GM23338 (cell line): ENCODE data around the gene WDR26. TPM values are rescaled to one million over a fixed set of nuclear protein-coding genes. Genes with fewer than 3 reads are reported as not detected.

Experiments used
- ATAC-seq: fragments of 200-7000 bp; cut with Tn5 transposase; 3 replicates; pipeline ENCODE4 v1.9.1; 2020
- DNase-seq: peaks from one replicate; pipeline ENCODE4 v3.0.0-alpha.2; 2015; ENCODE audit warnings: low spot score
- H2AFZ ChIP-seq: fragments of 200-600 bp; sonication (generic); 2 replicates; pipeline ENCODE4 v1.8.0; 2016; ENCODE audit warnings: antibody characterized with exemption, mild to moderate bottlenecking, moderate library complexity
- H3F3A ChIP-seq: fragments of 200-600 bp; sonication (generic); replicated peaks from 2 replicates; pipeline ENCODE4 v1.8.0; 2017; ENCODE audit warnings: antibody characterized with exemption, mixed run types, low read depth
- H3K27ac ChIP-seq: fragments of 200-600 bp; sonication (generic); 2 replicates; pipeline ENCODE4 v1.6.1; 2016; ENCODE audit warnings: low read depth
- H3K27me3 ChIP-seq: fragments of 200-600 bp; sonication (generic); 2 replicates; pipeline ENCODE4 v1.8.0; 2016; ENCODE audit warnings: mild to moderate bottlenecking, mixed run types, moderate library complexity; ENCODE audit not compliant: insufficient read depth
- H3K36me3 ChIP-seq: fragments of 200-600 bp; sonication (generic); 2 replicates; pipeline ENCODE4 v1.8.0; 2016; ENCODE audit warnings: mild to moderate bottlenecking; ENCODE audit not compliant: insufficient read depth
- H3K4me1 ChIP-seq: fragments of 200-600 bp; sonication (generic); 2 replicates; pipeline ENCODE4 v1.8.0; 2016; ENCODE audit warnings: mild to moderate bottlenecking, moderate library complexity; ENCODE audit not compliant: insufficient read depth
- H3K4me2 ChIP-seq: fragments of 200-600 bp; sonication (generic); 2 replicates; pipeline ENCODE4 v1.7.1; 2017; ENCODE audit warnings: mixed run types
- H3K4me3 ChIP-seq: fragments of 200-600 bp; sonication (generic); 2 replicates; pipeline ENCODE4 v1.6.1; 2016; ENCODE audit warnings: mixed run types
- H3K79me2 ChIP-seq: fragments of 200-600 bp; sonication (generic); replicated peaks from 2 replicates; pipeline ENCODE4 v1.8.0; 2017; ENCODE audit warnings: mild to moderate bottlenecking; ENCODE audit not compliant: insufficient read depth
- H3K9me2 ChIP-seq: fragments of 200-600 bp; sonication (generic); 2 replicates; pipeline ENCODE4 v1.8.0; 2017; ENCODE audit not compliant: insufficient read depth
- H4K20me1 ChIP-seq: fragments of 200-600 bp; sonication (generic); replicated peaks from 2 replicates; pipeline ENCODE4 v1.8.0; 2017; ENCODE audit warnings: mild to moderate bottlenecking; ENCODE audit not compliant: insufficient read depth
- H3K27ac Mint-ChIP-seq: 2 replicates; pipeline ENCODE4 v1.8.0; 2020; ENCODE audit warnings: inconsistent platforms, mild to moderate bottlenecking, moderate library complexity, mixed read lengths
- H3K27me3 Mint-ChIP-seq: 3 replicates; pipeline ENCODE4 v1.8.0; 2022; ENCODE audit warnings: low read depth, mild to moderate bottlenecking, moderate library complexity, mixed read lengths, inconsistent platforms; ENCODE audit not compliant: insufficient read depth, poor library complexity
- H3K36me3 Mint-ChIP-seq: 3 replicates; pipeline ENCODE4 v1.8.0; 2021; ENCODE audit warnings: low read depth, mild to moderate bottlenecking, inconsistent platforms, moderate library complexity, mixed read lengths
- H3K4me1 Mint-ChIP-seq: 3 replicates; pipeline ENCODE4 v1.8.0; 2020; ENCODE audit warnings: mild to moderate bottlenecking, inconsistent platforms, mixed read lengths
- H3K4me3 Mint-ChIP-seq: 3 replicates; pipeline ENCODE4 v1.8.0; 2021; ENCODE audit warnings: moderate library complexity, mild to moderate bottlenecking, inconsistent platforms, mixed read lengths
- H3K9me3 Mint-ChIP-seq: 3 replicates; pipeline ENCODE4 v1.8.0; 2020; ENCODE audit warnings: moderate library complexity, mild to moderate bottlenecking, inconsistent platforms, mixed read lengths
- CREB1 ChIP-seq: fragments of 250-450 bp; sonication (Bioruptor Pico); IDR thresholded peaks from 2 replicates; pipeline ENCODE4 v1.5.0; 2020; ENCODE audit warnings: low read depth, mild to moderate bottlenecking, moderate library complexity
- ETS1 ChIP-seq: IDR thresholded peaks from 2 replicates; pipeline ENCODE4 v1.6.1; 2016; ENCODE audit warnings: antibody characterized with exemption
- EZH2 ChIP-seq: fragments of 200-600 bp; sonication (generic); IDR thresholded peaks from one replicate; pipeline ENCODE4 v1.8.0; 2017; ENCODE audit warnings: antibody characterized with exemption, mild to moderate bottlenecking, low read depth; ENCODE audit not compliant: unreplicated experiment
- EZH2phosphoT487 ChIP-seq: fragments of 200-600 bp; sonication (generic); IDR thresholded peaks from one replicate; pipeline ENCODE4 v1.8.1; 2018; ENCODE audit warnings: antibody characterized with exemption; ENCODE audit not compliant: unreplicated experiment
- JUNB ChIP-seq: IDR thresholded peaks from one replicate; pipeline ENCODE4 v1.6.1; 2016; ENCODE audit warnings: antibody characterized with exemption; ENCODE audit not compliant: unreplicated experiment
- NANOG ChIP-seq: IDR thresholded peaks from 2 replicates; pipeline ENCODE4 v1.6.1; 2016; ENCODE audit warnings: antibody characterized with exemption, borderline replicate concordance
- STAT1 ChIP-seq: IDR thresholded peaks from one replicate; pipeline ENCODE4 v1.6.1; 2016; ENCODE audit warnings: antibody characterized with exemption; ENCODE audit not compliant: unreplicated experiment
- ZNF114 ChIP-seq: fragments of 250-450 bp; sonication (Bioruptor Pico); IDR thresholded peaks from 2 replicates; pipeline ENCODE4 v1.5.0; 2020; ENCODE audit warnings: mild to moderate bottlenecking, moderate library complexity
- ZNF331 ChIP-seq: fragments of 250-450 bp; sonication (Bioruptor Pico); IDR thresholded peaks from 2 replicates; pipeline ENCODE4 v1.5.0; 2020; ENCODE audit warnings: low read depth, mild to moderate bottlenecking, moderate library complexity
- polyA plus RNA-seq: library from polyadenylated mRNA; unstranded; fragments of >200 nt; fragmentation: Nextera tagmentation; extraction: Ambion mirVana; gene quantifications from 2 replicates; pipeline ENCODE4 v1.2.1, GENCODE V29; 2016
- total RNA-seq: library from RNA; depleted of rRNA; stranded (reverse); fragments of >200 nt; shearing (Covaris generic); gene quantifications from 2 replicates; pipeline ENCODE4 v1.2.3, GENCODE V29; 2014
- TF ChIP-seq, protein P1 (sequence below), 2 experiments: fragments of 200-600 bp in 1 of 2; sonication (generic) in 1 of 2; conservative IDR thresholded peaks; 2 replicates each; pipeline versions ENCODE4 v1.5.1 to v1.6.1; 2016 to 2017; ENCODE audit warnings: antibody characterized with exemption in 2 of 2, low read depth in 2 of 2, mild to moderate bottlenecking in 2 of 2, moderate library complexity in 1 of 2
- TF ChIP-seq, protein P2 (sequence below): fragments of 250-450 bp; sonication (Bioruptor Pico); IDR thresholded peaks from 2 replicates; pipeline ENCODE4 v1.5.0; 2020; ENCODE audit warnings: mild to moderate bottlenecking, moderate library complexity

WDR26 gene
- total and polyA plus RNA-seq, 2 experiments from 2014 or later, result 16.9 to 74.6 TPM

- H3K27ac Mint-ChIP-seq, result peak overlapping the region; percentile 43; the same call in 1 of the 2 replicates
Observed at GRCh38 chr1:224450561-224451350, 16.2 kb upstream of the WDR26 start.

DNA sequence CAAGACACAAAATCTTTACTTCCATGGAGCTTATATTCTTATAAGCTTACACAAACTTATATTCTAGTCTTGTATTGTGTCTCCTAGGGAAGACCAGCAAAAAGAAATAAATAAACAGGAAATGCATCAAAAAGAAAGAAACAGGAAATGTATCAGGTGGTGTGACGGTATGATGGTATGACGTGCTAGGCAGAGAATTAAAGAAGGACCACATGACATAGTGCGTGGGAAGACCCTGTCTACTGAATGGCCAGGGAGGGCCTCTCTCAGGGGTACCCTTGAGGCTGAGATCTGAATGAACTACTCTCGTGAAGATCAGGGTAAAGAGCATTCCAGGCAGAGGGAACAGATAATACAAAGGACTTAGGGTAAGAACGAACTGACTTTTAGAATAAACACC is 15.6 kb upstream of the WDR26 start:
- H3K4me2 ChIP-seq, result no peak overlapping the region
- Mint-ChIP-seq H3K27ac (no peak overlapping the region), H3K9me3 (no peaks in the 10 kb centered on the region), H3K27me3 (peaks cover 7% of the 10 kb centered on the region), H3K4me1 (peaks cover 9% of the 10 kb centered on the region; the same call in 2 of the 3 replicates), H3K4me3 (no peak overlapping the region), H3K36me3 (peaks cover 3% of the 10 kb centered on the region; the same call in 1 of the 3 replicates)
- DNase-seq, result no peak
- peaks cover 4% of the 10 kb centered on the region; the same call in 1 of the 2 replicates for H4K20me1 ChIP-seq
- peaks cover 4% of the 10 kb centered on the region; the same call in 1 of the 2 replicates for H3K4me1 ChIP-seq
- H3F3A ChIP-seq, result 0 out of 2 replicates have a peak, but pooled peaks cover 5% of the 10 kb centered on the region
- no peak for ATAC-seq
- H2AFZ ChIP-seq, result no peak overlapping the region
- H3K9me2 ChIP-seq, result no peaks in the 10 kb centered on the region
- H3K27ac ChIP-seq, result peak overlapping the region; percentile 26; the same call in 1 of the 2 replicates
- H3K79me2 ChIP-seq, result 0 out of 2 replicates have a peak, but pooled peaks cover 3% of the 10 kb centered on the region
- H3K36me3 ChIP-seq, result no peaks in the 10 kb centered on the region; the same call in 1 of the 2 replicates
- no peak overlapping the region for H3K4me3 ChIP-seq
- H3K27me3 ChIP-seq, result no peaks in the 10 kb centered on the region
- no peak for TF ChIP-seq JUNB
- no peak for TF ChIP-seq EZH2phosphoT487
- TF ChIP-seq ETS1, result no peak
- TF ChIP-seq STAT1, result no peak
- TF ChIP-seq NANOG, result no peak
- no peak for TF ChIP-seq CREB1
- TF ChIP-seq ZNF114 (CRISPR knock-in tag), result no peak
- TF ChIP-seq, protein P1, sequence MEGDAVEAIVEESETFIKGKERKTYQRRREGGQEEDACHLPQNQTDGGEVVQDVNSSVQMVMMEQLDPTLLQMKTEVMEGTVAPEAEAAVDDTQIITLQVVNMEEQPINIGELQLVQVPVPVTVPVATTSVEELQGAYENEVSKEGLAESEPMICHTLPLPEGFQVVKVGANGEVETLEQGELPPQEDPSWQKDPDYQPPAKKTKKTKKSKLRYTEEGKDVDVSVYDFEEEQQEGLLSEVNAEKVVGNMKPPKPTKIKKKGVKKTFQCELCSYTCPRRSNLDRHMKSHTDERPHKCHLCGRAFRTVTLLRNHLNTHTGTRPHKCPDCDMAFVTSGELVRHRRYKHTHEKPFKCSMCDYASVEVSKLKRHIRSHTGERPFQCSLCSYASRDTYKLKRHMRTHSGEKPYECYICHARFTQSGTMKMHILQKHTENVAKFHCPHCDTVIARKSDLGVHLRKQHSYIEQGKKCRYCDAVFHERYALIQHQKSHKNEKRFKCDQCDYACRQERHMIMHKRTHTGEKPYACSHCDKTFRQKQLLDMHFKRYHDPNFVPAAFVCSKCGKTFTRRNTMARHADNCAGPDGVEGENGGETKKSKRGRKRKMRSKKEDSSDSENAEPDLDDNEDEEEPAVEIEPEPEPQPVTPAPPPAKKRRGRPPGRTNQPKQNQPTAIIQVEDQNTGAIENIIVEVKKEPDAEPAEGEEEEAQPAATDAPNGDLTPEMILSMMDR (conservative IDR thresholded peaks at IDR 0.05; ENCODE audit: low read depth in 2 of 2), result no peak
- TF ChIP-seq, protein P2, sequence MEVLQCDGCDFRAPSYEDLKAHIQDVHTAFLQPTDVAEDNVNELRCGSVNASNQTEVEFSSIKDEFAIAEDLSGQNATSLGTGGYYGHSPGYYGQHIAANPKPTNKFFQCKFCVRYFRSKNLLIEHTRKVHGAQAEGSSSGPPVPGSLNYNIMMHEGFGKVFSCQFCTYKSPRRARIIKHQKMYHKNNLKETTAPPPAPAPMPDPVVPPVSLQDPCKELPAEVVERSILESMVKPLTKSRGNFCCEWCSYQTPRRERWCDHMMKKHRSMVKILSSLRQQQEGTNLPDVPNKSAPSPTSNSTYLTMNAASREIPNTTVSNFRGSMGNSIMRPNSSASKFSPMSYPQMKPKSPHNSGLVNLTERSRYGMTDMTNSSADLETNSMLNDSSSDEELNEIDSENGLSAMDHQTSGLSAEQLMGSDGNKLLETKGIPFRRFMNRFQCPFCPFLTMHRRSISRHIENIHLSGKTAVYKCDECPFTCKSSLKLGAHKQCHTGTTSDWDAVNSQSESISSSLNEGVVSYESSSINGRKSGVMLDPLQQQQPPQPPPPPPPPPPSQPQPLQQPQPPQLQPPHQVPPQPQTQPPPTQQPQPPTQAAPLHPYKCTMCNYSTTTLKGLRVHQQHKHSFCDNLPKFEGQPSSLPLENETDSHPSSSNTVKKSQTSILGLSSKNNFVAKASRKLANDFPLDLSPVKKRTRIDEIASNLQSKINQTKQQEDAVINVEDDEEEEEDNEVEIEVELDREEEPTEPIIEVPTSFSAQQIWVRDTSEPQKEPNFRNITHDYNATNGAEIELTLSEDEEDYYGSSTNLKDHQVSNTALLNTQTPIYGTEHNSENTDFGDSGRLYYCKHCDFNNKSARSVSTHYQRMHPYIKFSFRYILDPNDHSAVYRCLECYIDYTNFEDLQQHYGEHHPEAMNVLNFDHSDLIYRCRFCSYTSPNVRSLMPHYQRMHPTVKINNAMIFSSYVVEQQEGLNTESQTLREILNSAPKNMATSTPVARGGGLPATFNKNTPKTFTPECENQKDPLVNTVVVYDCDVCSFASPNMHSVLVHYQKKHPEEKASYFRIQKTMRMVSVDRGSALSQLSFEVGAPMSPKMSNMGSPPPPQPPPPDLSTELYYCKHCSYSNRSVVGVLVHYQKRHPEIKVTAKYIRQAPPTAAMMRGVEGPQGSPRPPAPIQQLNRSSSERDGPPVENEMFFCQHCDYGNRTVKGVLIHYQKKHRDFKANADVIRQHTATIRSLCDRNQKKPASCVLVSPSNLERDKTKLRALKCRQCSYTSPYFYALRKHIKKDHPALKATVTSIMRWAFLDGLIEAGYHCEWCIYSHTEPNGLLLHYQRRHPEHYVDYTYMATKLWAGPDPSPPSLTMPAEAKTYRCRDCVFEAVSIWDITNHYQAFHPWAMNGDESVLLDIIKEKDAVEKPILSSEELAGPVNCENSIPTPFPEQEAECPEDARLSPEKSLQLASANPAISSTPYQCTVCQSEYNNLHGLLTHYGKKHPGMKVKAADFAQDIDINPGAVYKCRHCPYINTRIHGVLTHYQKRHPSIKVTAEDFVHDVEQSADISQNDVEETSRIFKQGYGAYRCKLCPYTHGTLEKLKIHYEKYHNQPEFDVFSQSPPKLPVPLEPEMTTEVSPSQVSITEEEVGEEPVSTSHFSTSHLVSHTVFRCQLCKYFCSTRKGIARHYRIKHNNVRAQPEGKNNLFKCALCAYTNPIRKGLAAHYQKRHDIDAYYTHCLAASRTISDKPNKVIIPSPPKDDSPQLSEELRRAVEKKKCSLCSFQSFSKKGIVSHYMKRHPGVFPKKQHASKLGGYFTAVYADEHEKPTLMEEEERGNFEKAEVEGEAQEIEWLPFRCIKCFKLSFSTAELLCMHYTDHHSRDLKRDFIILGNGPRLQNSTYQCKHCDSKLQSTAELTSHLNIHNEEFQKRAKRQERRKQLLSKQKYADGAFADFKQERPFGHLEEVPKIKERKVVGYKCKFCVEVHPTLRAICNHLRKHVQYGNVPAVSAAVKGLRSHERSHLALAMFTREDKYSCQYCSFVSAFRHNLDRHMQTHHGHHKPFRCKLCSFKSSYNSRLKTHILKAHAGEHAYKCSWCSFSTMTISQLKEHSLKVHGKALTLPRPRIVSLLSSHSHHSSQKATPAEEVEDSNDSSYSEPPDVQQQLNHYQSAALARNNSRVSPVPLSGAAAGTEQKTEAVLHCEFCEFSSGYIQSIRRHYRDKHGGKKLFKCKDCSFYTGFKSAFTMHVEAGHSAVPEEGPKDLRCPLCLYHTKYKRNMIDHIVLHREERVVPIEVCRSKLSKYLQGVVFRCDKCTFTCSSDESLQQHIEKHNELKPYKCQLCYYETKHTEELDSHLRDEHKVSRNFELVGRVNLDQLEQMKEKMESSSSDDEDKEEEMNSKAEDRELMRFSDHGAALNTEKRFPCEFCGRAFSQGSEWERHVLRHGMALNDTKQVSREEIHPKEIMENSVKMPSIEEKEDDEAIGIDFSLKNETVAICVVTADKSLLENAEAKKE (CRISPR knock-in tag), result no peak
- TF ChIP-seq ZNF331 (CRISPR knock-in tag), result no peak

More at GRCh38 chr1:224450561-224451350, 16.2 kb upstream of the WDR26 start:
- H3K4me3 ChIP-seq, result no peak overlapping the region
- H3K79me2 ChIP-seq, result 0 out of 2 replicates have a peak, but pooled peaks cover 3% of the 10 kb centered on the region
- H2AFZ ChIP-seq, result no peak overlapping the region
- H3K36me3 ChIP-seq, result no peaks in the 10 kb centered on the region
- H3K9me2 ChIP-seq, result no peaks in the 10 kb centered on the region
- no peak for ATAC-seq
- TF ChIP-seq STAT1 (no peak), ZNF114 (CRISPR knock-in tag) (no peak), EZH2 (no peak), JUNB (no peak)
- H3K4me1 Mint-ChIP-seq, result peaks cover 9% of the 10 kb centered on the region; the same call in 2 of the 3 replicates
- H3K4me1 ChIP-seq, result peaks cover 4% of the 10 kb centered on the region; the same call in 1 of the 2 replicates
- H3F3A ChIP-seq, result 0 out of 2 replicates have a peak, but pooled peaks cover 5% of the 10 kb centered on the region
- no peak overlapping the region for H3K4me3 Mint-ChIP-seq
- H3K27me3 Mint-ChIP-seq, result peaks cover 7% of the 10 kb centered on the region
- peaks cover 3% of the 10 kb centered on the region; the same call in 1 of the 3 replicates for H3K36me3 Mint-ChIP-seq
- H3K27ac ChIP-seq, result peak overlapping the region; percentile 26; the same call in 1 of the 2 replicates
- H4K20me1 ChIP-seq, result peaks cover 4% of the 10 kb centered on the region; the same call in 1 of the 2 replicates
- H3K27me3 ChIP-seq, result no peaks in the 10 kb centered on the region
- no peak overlapping the region for H3K4me2 ChIP-seq
- no peaks in the 10 kb centered on the region for H3K9me3 Mint-ChIP-seq
- DNase-seq, result no peak
